Activated CD4-positive, CD25-positive, alpha-beta regulatory T cell treated with anti-CD3 and anti-CD28 coated beads, Interleukin-2, amount 50 U/mL, for 24 hours (primary cell): ENCODE data around the gene ZFP57.

ENCODE experiments used
- ATAC-seq, 2 donors: fragments of 150-1000 bp; cut with Tn5 transposase; one replicate each; pipeline ENCODE4 v1.10.0; 2021; ENCODE audit warnings: mild to moderate bottlenecking in 1 of 2, moderate library complexity in 1 of 2

Gene ZFP57

GRCh38 chr6:29625337-29625930 lies 55.5 kb downstream of the ZFP57 start:
- ATAC-seq = no peak

GRCh38 chr6:29624520-29624961 lies 56.4 kb downstream of the ZFP57 start:
- no peak for ATAC-seq
